H1 (cell line): ENCODE data around the gene ITGB2. TPM values are rescaled to one million over a fixed set of nuclear protein-coding genes. Genes with fewer than 3 reads are reported as not detected.

Experiments used
- CTCF ChIA-PET: fragments of 300-600 bp; sonication (Branson Sonifier 250); formaldehyde crosslinking; loops from one replicate; lab custom pipeline; 2021; ENCODE audit not compliant: partially characterized antibody; lab: Charles Lee
- POLR2A ChIA-PET: fragments of 300-600 bp; sonication (Branson Sonifier 250); formaldehyde crosslinking; loops from one replicate; lab custom pipeline; 2021; ENCODE audit warnings: inconsistent platforms; ENCODE audit not compliant: partially characterized antibody; lab: Charles Lee
- DNase-seq, 2 experiments: peaks; one replicate each; pipeline versions ENCODE4 v3.0.0 to v3.0.0-alpha.2; 2010 to 2022; ENCODE audit warnings: low spot score in 2 of 2, low read depth in 1 of 2, mixed read lengths in 1 of 2
- FAIRE-seq: peaks from 2 replicates; lab custom pipeline; 2011; peaks lifted over from hg19 to GRCh38; lab: Jason Lieb, UNC
- H2AFZ ChIP-seq: 2 replicates; pipeline ENCODE4 v1.8.1; 2012; ENCODE audit warnings: low read length, inconsistent platforms
- H2AK5ac ChIP-seq: 2 replicates; pipeline ENCODE4 v1.6.1; 2013; ENCODE audit warnings: low read depth, low read length
- H2BK120ac ChIP-seq: replicated peaks from 2 replicates; pipeline ENCODE3; 2013; ENCODE audit warnings: low read depth, low read length, inconsistent platforms
- H2BK12ac ChIP-seq: 2 replicates; pipeline ENCODE4 v1.6.1; 2013; ENCODE audit warnings: low read depth, low read length
- H2BK15ac ChIP-seq: 2 replicates; pipeline ENCODE4 v1.6.1; 2013; ENCODE audit warnings: low read length
- H2BK20ac ChIP-seq: 2 replicates; pipeline ENCODE4 v1.6.1; 2013; ENCODE audit warnings: low read length
- H2BK5ac ChIP-seq: 2 replicates; pipeline ENCODE4 v1.6.1; 2013; ENCODE audit warnings: low read depth, low read length
- H3K14ac ChIP-seq: 2 replicates; pipeline ENCODE4 v1.6.1; 2013; ENCODE audit warnings: inconsistent platforms; ENCODE audit not compliant: insufficient read length
- H3K18ac ChIP-seq: 2 replicates; pipeline ENCODE4 v1.6.1; 2013; ENCODE audit warnings: low read length; ENCODE audit errors: extremely low read depth
- H3K23ac ChIP-seq: 2 replicates; pipeline ENCODE4 v1.6.1; 2013; ENCODE audit warnings: inconsistent platforms; ENCODE audit not compliant: insufficient read length
- H3K23me2 ChIP-seq: 2 replicates; pipeline ENCODE4 v1.6.1; 2013; ENCODE audit warnings: low read depth, low read length
- H3K27ac ChIP-seq: 2 replicates; pipeline ENCODE4 v1.6.1; 2011; ENCODE audit warnings: low read depth, low read length, inconsistent platforms
- H3K27me3 ChIP-seq, 4 experiments: replicated peaks in 1 of 4; 1 replicate in 1 of 4; 2 replicates in 3 of 4; pipeline versions ENCODE4 v1.6.1 to v1.8.1; 2011 to 2013; ENCODE audit warnings: low read length in 3 of 4, mild to moderate bottlenecking in 3 of 4, inconsistent platforms in 2 of 4, mixed read lengths in 2 of 4, moderate library complexity in 1 of 4; ENCODE audit not compliant: control insufficient read depth in 3 of 4, insufficient read depth in 3 of 4; ENCODE audit errors: extremely low read depth in 1 of 4
- H3K36me3 ChIP-seq, 4 experiments: 2 replicates each; pipeline versions ENCODE4 v1.6.1 to v1.8.1; 2011 to 2013; ENCODE audit warnings: mild to moderate bottlenecking in 4 of 4, low read length in 3 of 4, moderate library complexity in 2 of 4, control low read depth in 1 of 4, inconsistent platforms in 1 of 4; ENCODE audit not compliant: insufficient read depth in 4 of 4, control insufficient read depth in 2 of 4
- H3K4ac ChIP-seq: replicated peaks from 2 replicates; pipeline ENCODE3; 2013; ENCODE audit warnings: low read length, low read depth, mixed read lengths, inconsistent platforms; ENCODE audit not compliant: insufficient read length
- H3K4me1 ChIP-seq, 4 experiments: replicated peaks in 1 of 4; 1 replicate in 1 of 4; 2 replicates in 3 of 4; pipeline versions ENCODE4 v1.6.1 to v1.8.1; 2011 to 2013; ENCODE audit warnings: low read length in 3 of 4, inconsistent platforms in 2 of 4, mixed read lengths in 1 of 4; ENCODE audit not compliant: insufficient read depth in 4 of 4, control insufficient read depth in 3 of 4
- H3K4me2 ChIP-seq, 2 experiments: 2 replicates each; pipeline versions ENCODE4 v1.6.1 to v1.8.1; 2011 to 2013; ENCODE audit warnings: low read depth in 2 of 2, low read length in 2 of 2, control low read depth in 1 of 2, inconsistent platforms in 1 of 2, mild to moderate bottlenecking in 1 of 2; ENCODE audit not compliant: insufficient read depth in 1 of 2
- H3K4me3 ChIP-seq, 4 experiments: fragments of 200-600, 300-600 bp in 1 of 4; sonication (generic), shearing (Covaris generic), sonication (Bioruptor Twin) in 1 of 4; 2 replicates each; pipeline versions ENCODE4 v1.5.1 to v1.8.1; 2011 to 2016; ENCODE audit warnings: low read length in 4 of 4, low read depth in 3 of 4, control low read depth in 2 of 4, inconsistent platforms in 2 of 4, mild to moderate bottlenecking in 2 of 4, mixed read lengths in 1 of 4, moderate library complexity in 1 of 4; ENCODE audit not compliant: insufficient read depth in 2 of 4; ENCODE audit errors: extremely low read depth in 1 of 4
- H3K56ac ChIP-seq: replicated peaks from 2 replicates; pipeline ENCODE3; 2013; ENCODE audit warnings: low read depth, mild to moderate bottlenecking, mixed read lengths, low read length, inconsistent platforms; ENCODE audit not compliant: insufficient read length
- H3K79me1 ChIP-seq: 2 replicates; pipeline ENCODE4 v1.6.1; 2013; ENCODE audit warnings: low read depth, low read length, control low read depth
- H3K79me2 ChIP-seq, 2 experiments: 2 replicates each; pipeline versions ENCODE4 v1.6.1 to v1.8.1; 2012 to 2013; ENCODE audit warnings: low read length in 2 of 2, mild to moderate bottlenecking in 2 of 2, inconsistent platforms in 1 of 2; ENCODE audit not compliant: insufficient read depth in 2 of 2, control insufficient read depth in 1 of 2
- H3K9ac ChIP-seq, 4 experiments: replicated peaks in 1 of 4; 1 replicate in 1 of 4; 2 replicates in 3 of 4; pipeline versions ENCODE4 v1.6.1 to v1.8.1; 2011 to 2013; ENCODE audit warnings: low read depth in 3 of 4, low read length in 3 of 4, control low read depth in 2 of 4, mild to moderate bottlenecking in 2 of 4, moderate library complexity in 2 of 4, inconsistent platforms in 1 of 4; ENCODE audit errors: extremely low read depth in 1 of 4
- H3K9me3 ChIP-seq, 2 experiments: 2 replicates each; pipeline versions ENCODE4 v1.6.1 to v1.8.1; 2012 to 2013; ENCODE audit warnings: mild to moderate bottlenecking in 2 of 2, moderate library complexity in 2 of 2, control low read depth in 1 of 2, inconsistent platforms in 1 of 2, low read depth in 1 of 2, low read length in 1 of 2, mixed read lengths in 1 of 2; ENCODE audit not compliant: insufficient read depth in 2 of 2
- H4K20me1 ChIP-seq, 2 experiments: replicated peaks in 1 of 2; 2 replicates each; pipeline versions ENCODE3 to v1.8.1; 2011 to 2013; ENCODE audit warnings: inconsistent platforms in 2 of 2, low read length in 2 of 2, mild to moderate bottlenecking in 1 of 2; ENCODE audit not compliant: insufficient read depth in 2 of 2, control insufficient read depth in 1 of 2
- H4K5ac ChIP-seq: 2 replicates; pipeline ENCODE4 v1.6.1; 2013; ENCODE audit warnings: low read length, low read depth, mixed read lengths, inconsistent platforms; ENCODE audit not compliant: insufficient read length
- H4K8ac ChIP-seq: 2 replicates; pipeline ENCODE4 v1.8.0; 2013; ENCODE audit warnings: mild to moderate bottlenecking, moderate library complexity, low read length, inconsistent platforms; ENCODE audit not compliant: insufficient read depth; ENCODE audit errors: extremely low read depth
- H4K91ac ChIP-seq: replicated peaks from 2 replicates; pipeline ENCODE3; 2013; ENCODE audit warnings: low read length, mixed read lengths, inconsistent platforms; ENCODE audit not compliant: insufficient read length
- BCL11A ChIP-seq, 2 experiments: IDR thresholded peaks; one replicate each; pipeline ENCODE4 v1.6.1; 2011; ENCODE audit warnings: low read depth in 2 of 2, low read length in 2 of 2, mild to moderate bottlenecking in 2 of 2
- CBX8 ChIP-seq: fragments of 300-800, 300-1000 bp; sonication (generic); IDR thresholded peaks from 2 replicates; pipeline ENCODE4 v1.7.1; 2016; ENCODE audit warnings: low read depth, low read length, borderline replicate concordance
- SUZ12 ChIP-seq: fragments of 200-600 bp; sonication (generic); IDR thresholded peaks from 2 replicates; pipeline ENCODE4 v1.6.1; 2012; ENCODE audit warnings: mild to moderate bottlenecking, inconsistent platforms, low read length, moderate library complexity, mixed read lengths
- WGBS, 2 experiments: shearing (Covaris generic) in 1 of 2; methylation state at CpG; one replicate each; pipeline versions ENCODE4 v1.1.6 to v1.1.7; 2013 to 2015; ENCODE audit warnings: low lambda C conversion rate in 2 of 2, mixed read lengths in 2 of 2, inconsistent platforms in 1 of 2, low coverage in 1 of 2, missing lambda C conversion rate in 1 of 2; ENCODE audit not compliant: insufficient replicate concordance in 2 of 2, insufficient coverage in 1 of 2, insufficient read length in 1 of 2; ENCODE audit errors: extremely low coverage in 1 of 2, missing lambda C conversion rate in 1 of 2; 5-methylcytosine and 5-hydroxymethylcytosine counted together
- polyA plus RNA-seq, 7 experiments: library from polyadenylated mRNA; depleted of rRNA in 3 of 7; stranded (reverse) in 5 of 7; unstranded in 2 of 7; fragments of >200 nt in 5 of 7; fragments of 200-250 nt in 2 of 7; gene quantifications; 1 replicate in 5 of 7; 2 replicates in 1 of 7; 4 replicates in 1 of 7; pipeline versions ENCODE4 v1.2.1 to v1.2.3, GENCODE V29; 2011 to 2013; ENCODE audit warnings: missing spikeins in 2 of 7, mixed read lengths in 2 of 7
- total RNA-seq: library from RNA; stranded (reverse); fragmentation: NEBNext Ultra II Directional; extraction: Animal tissue kit (Norgen Biotek cat#: 25700); gene quantifications from 2 replicates; pipeline ENCODE4 v1.2.1, GENCODE V29; 2021

Gene ITGB2
- total and polyA plus RNA-seq, 2 of the 8 experiments (the other 6 are each of a cell fraction or from before 2014, with no cell fraction given), result 0.24 to 0.63 TPM

DNA sequence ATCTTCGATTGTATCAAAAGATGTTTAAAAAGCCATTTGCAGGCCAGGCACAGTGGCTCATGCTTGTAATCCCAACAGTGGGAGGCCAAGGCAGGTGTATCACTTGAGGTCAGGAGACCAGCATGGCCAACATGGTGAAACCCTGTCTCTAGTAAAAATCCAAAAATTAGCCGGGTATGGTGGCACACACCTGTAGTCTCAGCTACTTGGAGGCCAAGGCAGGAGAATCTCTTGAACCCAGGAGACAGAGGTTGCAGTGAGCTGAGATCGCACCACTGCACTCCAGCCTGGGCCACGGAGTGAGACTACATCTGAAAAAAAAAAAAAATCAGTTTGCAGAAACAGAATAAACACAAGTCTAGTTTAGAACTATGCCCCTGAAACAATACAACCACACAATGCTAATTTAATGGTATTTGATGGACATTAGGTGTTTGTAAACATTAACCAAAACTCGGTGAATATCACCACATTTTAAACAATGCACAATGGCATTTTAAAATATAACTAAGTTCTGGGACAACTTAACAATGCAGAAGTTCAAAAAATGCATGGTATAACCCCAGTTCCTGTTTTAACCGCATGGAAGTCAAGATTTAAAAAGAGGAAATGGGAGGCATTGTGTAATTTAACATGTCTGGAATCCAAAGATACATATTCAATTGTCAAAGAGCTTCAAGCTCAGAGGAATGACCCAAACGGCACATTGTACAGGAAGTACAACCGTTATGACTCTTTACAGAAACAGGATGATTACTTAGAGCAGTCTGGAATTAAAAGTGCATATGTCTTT lies 40.1 kb downstream of the ITGB2 start:
- Histone ChIP-seq H3K27ac (no peak overlapping the region), H3K79me1 (no peaks in the 10 kb centered on the region), H2BK15ac (no peak overlapping the region), H3K14ac (no peak overlapping the region), H3K4ac (no peak overlapping the region), H3K9ac (no peak overlapping the region), H4K5ac (no peak overlapping the region), H2AK5ac (no peak overlapping the region), H3K36me3 (no peaks in the 10 kb centered on the region), H2BK12ac (no peak overlapping the region), H2AFZ (no peak overlapping the region), H3K23ac (no peak overlapping the region), H3K4me3 (no peak overlapping the region), H3K56ac (no peak overlapping the region), H3K18ac (no peak overlapping the region), H3K79me2 (no peaks in the 10 kb centered on the region), H3K4me2 (no peak overlapping the region), H3K27me3 (peaks cover 0 to 6% (median 3%) of the 10 kb centered on the region in 4 experiments; a peak in 4 of 7 replicates), H3K9me3 (no peaks in the 10 kb centered on the region), H2BK120ac (no peak overlapping the region), H4K91ac (no peak overlapping the region), H4K20me1 (no peaks in the 10 kb centered on the region), H2BK20ac (no peak overlapping the region), H3K23me2 (no peaks in the 10 kb centered on the region), H3K4me1 (no peaks in the 10 kb centered on the region), H4K8ac (no peak overlapping the region), H2BK5ac (no peak overlapping the region)
- FAIRE-seq, result no peak
- TF ChIP-seq BCL11A (IDR thresholded peaks at IDR 0.05; ENCODE audit: low read depth in 2 of 2, low read length in 2 of 2), result no peak
- TF ChIP-seq SUZ12, result no peak
- no peak for TF ChIP-seq CBX8
- CTCF ChIA-PET, result interaction anchor here (4.4 kb wide), 1 partner anchor 13 kb away, joined by 43 read pairs; no protein-coding TSS in a partner anchor
- DNase-seq, result no peak
- POLR2A ChIA-PET, result no interaction called here
- 70% methylated on average over 8 of the region's 8 CpGs; no CpG with 5 or more reads in 1 of the 2 experiments for WGBS, 2 experiments
